HG03378 (cell line): ENCODE measurements around the gene RFX4.

ENCODE experiments used
- ATAC-seq: cut with Tn5 transposase; IDR thresholded peaks from one replicate; pipeline ENCODE4 v1.9.1; 2021; ENCODE audit warnings: mild to moderate bottlenecking, moderate library complexity; ENCODE audit not compliant: unreplicated experiment

Gene RFX4

GRCh38 chr12:106582641-106583230 lies at the start of gene RFX4:
Gene RFX4, plus strand, starts transcription at chr12:106583004. Its CDS starts 317 bp downstream, at chr12:106583321.
- no peak for ATAC-seq

DNA sequence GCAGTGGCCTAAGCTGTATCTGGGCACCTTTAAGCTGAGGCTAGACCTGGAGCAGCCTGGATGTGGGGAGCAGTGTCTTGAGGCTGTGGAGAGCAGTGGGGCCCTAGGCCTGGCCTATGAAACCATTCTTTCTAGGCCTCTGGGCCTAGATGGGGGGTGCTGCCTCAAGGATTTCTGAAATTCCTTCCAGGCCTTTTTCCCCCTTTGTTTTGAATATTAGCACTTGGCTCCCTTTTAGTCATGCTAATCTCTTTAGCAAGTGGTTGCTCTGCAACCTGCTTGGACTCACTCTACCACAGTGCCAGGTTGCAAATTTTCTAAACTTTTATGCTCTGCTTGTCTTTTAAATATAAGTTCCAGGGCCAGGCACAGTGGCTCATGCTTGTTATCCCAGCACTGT lies 41.6 kb upstream of the RFX4 start:
- no peak for ATAC-seq

DNA sequence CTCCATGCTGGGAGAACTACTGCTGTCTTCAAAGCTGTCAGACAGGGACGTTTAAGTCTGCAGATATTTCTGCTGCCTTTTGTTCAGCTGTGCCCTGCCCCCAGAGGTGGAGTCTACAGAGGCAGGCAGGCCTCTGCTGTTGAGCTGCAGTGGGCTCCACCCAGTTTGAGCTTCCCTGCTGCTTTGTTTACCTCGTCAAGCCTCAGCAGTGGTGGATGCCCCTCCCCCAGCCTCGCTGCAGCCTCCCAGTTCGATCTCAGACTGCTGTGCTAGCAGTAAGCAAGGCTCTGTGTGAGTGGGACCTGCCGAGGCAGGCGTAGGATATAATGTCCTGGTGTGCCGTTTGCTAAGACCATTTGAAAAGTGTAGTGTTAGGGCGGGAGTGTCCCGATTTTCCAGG lies 31.4 kb upstream of the RFX4 start:
- no peak for ATAC-seq

DNA sequence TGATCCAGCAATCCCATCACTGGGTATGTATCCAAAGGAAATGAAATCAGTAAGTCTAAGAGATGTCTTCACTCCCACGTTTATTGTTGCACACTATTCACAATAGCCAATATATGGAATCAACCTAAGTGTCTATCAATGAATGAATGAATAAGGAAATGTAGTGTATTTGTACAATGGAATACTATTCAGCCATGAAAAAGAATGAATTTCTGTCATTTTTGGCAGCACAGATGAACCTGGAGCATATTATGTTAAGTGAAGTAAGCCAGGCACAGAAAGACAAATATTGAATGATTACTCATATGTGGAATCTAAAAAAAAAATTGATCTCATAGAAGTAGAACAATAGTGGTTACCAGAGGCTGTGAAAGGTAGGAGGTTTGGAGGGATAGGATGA lies 30.6 kb upstream of the RFX4 start:
- ATAC-seq: no peak

DNA sequence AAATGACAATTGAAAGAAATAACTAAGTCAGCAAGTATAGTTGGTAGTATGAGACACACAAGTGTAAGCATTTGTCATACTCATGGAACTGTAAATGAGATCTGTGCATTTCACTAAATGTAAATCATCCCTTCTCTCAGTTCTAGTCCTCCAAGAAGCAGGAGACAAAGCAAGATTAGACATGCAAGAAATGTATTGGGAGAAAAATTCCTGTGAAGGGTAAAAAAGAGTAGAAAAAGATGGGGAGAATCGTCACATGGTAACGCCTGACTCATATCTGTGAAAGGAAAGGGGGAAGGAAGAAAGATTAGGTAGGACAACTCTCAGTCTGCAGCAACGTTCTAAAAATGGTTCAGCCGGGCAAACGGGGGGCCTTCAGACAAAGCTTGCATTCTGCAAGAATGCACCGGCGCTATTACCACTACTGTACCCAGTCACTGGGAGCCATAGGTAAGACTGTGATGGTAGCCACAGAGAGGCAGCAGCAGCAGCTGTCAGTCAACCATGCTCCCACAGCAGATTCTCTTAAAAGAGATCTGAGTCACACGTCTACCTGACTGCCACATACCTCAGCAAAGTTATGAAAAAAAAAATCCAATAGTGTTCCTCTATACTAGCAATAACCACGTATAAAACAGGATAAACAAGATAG lies 18.0 kb upstream of the RFX4 start:
- ATAC-seq: no peak

DNA sequence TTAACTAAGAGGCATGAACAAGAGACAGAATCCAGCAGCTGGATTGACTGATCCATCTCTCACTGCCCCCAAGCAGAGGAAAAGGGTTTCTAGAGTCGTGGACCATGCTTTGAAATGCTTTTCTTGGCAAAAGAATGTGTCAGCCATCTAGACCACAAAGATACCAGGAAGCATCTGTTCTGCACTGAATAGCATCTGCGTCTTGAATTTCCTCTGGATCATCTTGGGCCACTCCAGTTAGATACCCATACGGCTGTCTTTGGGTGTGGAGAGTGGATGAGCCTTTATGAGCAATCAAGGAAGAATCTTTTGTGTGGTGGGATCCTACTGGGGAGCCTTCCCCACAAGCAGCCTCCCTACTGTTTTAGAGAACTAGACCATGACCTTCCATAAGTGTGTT lies 16.0 kb upstream of the RFX4 start:
- no peak for ATAC-seq

DNA sequence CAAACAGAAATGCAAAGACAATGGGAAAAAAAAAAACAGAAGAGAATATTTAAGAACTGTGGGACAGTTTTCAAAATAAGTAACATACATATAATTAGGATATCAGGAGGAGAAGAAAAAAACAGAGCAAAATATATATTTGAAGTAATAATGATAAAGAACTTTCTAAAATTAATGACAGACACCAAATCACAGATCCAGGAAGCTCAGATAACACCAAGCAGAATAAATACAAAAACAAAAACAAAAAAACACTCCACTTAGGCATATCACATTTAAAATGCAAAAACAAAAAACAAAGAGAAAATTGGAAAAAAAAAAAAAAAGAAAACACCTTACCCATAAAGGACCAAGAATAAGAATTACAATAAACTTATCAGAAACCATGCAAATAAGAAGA lies 9.6 kb upstream of the RFX4 start:
- ATAC-seq: no peak

DNA sequence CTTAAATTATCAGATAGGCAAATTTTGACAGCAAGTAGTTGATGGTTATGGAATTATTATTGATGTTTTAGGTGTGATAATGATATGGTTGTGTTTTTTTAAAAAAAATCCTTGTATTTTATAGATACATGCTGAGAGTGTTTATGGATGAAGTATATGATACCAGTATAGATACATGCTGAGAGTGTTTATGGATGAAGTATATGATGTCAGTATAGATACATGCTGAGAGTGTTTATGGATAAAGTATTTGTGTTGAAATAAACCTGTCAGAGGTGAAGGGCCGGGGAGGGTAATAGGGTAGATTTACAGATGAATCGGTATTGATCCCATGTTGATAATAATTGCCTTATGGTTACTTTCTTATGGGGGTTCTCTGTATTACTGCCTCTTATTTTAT lies 6.0 kb upstream of the RFX4 start:
- no peak for ATAC-seq

GRCh38 chr12:106580671-106581508 lies 1.9 kb upstream of the RFX4 start:
- no peak for ATAC-seq

DNA sequence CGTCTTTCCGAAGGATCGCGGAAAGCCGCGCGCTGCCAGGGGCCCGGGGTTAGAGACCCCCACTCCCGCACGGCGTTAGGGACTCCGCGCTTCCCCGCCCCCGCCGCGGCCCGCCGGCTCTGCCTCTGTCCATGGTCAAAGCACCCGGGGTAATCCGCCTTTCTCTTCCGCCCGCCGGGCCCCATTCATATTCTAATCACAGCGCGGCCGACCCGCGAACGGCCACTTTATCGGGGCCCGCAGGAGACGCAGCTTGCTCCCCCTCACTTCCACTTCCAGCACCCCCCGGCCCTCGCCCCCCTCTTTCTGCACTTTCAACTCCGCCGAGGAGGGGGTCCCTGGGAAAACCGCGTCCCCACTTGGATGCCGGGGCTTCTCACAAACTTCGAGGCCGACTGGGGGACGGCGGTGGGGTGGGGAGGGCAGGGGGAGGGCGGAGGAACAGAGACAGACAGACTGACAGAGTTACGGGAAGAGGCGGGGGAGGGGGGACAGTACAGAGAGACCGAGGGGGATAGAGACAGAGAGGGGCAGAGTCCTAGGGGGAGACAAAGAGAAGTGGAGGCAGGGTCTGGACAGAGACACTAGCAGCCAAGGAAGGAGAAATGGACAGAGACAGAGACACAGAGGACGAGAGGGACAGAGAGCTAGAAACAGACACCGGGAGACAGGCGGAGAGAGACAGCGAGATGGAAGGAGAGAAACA lies 1.1 kb upstream of the RFX4 start:
- ATAC-seq: no peak

GRCh38 chr12:106582249-106582591 lies 584 bp upstream of the RFX4 start:
- ATAC-seq: no peak

GRCh38 chr12:106583242-106584103 lies 669 bp downstream of the RFX4 start:
- no peak for ATAC-seq

- ATAC-seq: no peak
Observed at GRCh38 chr12:106584104-106585064, 1.6 kb downstream of the RFX4 start.

DNA sequence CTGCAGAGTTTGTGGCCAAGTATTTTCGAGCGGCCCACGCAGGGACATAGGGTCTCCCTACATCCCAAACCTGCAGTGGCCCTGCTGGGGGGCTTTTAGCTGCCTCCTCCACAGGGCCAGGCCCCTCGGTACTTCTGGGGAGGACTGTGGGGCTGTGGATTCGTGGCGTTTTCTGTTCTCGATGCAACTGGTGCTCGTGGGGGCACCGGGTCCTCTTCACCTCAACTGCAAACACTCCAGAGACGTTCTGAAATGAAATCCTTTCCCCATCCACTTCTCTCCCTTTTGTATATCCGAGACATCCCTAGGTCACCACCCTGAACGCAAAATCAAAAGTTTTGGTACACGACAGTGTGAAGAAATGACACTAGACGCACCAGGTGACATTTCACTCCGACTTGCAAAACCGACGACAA lies 2.3 kb downstream of the RFX4 start:
- ATAC-seq: no peak

DNA sequence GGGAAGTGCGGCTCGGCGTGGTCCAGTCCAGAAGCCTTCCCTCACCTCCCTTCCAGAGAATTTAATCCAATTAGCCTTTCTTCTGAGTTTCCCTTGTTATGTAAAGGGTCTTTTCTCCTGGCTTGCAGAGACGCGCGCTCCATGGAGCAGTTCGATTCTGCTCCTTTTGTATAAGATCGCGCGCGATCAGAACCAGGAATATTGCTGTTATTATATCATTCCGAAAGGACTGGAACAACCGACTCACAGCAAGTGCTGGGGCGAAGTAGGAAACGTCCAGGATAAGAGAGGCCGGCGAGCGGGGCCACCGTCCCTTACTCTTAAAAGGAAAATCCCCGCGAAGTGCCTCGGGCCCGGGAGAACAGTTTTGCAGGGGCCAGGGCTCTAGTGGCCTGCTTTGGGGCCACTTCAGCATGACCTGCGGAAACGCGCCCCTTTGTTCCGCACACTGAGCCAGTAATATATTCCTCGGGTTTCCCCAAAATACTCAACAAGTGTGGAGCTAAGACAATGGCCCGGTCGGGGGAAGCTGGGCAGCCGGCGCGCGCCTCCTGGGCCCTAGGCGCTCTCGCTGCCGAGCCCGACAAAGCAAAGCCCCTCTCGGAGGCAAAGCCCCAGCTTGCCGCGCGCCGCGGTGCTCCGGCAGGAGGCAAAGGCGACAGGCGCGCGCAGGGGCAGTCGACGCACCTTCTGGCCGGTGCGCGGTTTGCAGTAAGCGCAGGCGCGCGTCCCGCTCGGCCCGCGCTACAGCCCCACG lies 2.9 kb downstream of the RFX4 start:
- no peak for ATAC-seq

- no peak for ATAC-seq
Observed at GRCh38 chr12:106586278-106586802, 3.5 kb downstream of the RFX4 start.

- no peak for ATAC-seq
Observed at GRCh38 chr12:106586803-106587684, 4.2 kb downstream of the RFX4 start.

DNA sequence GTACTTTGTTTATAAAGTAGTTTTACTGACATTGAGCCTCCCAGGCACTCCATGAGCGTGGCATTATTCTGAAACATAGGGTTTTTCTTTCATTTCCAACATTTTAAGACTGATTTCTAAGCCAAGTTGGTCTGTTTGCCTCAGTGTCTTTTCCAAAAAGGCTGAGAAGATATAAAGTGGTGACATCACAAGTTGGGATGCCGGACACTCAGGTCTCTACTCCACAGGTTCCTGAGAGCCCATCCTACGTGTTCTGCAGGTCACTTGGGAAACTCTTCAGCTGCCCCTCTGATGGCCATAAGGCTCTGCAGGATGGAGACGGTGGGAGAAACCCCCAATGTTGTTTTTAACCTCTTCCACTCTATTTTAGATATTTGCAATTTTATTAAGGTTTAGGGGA lies 6.0 kb downstream of the RFX4 start:
- ATAC-seq: no peak
